PC-3 (cell line): Measurements from ENCODE around the gene SCAPER. TPM values are rescaled to one million over a fixed set of nuclear protein-coding genes. Genes with fewer than 3 reads are reported as not detected.

ENCODE experiments used
- ATAC-seq: fragments of 200-7000 bp; cut with Tn5 transposase; 2 replicates; pipeline ENCODE4 v1.9.1; 2020; ENCODE audit warnings: mild to moderate bottlenecking, moderate library complexity
- BruUV-seq: library from RNA; stranded (reverse); fragments of 400-500 nt; replicated peaks from 2 replicates; lab custom pipeline; 2021; lab: Mats Ljungman, UMichigan
- CTCF ChIA-PET: fragments of 300-600 bp; sonication (Branson Sonifier 250); formaldehyde crosslinking; loops from one replicate; lab custom pipeline; 2022; ENCODE audit warnings: antibody characterized with exemption; lab: Charles Lee
- POLR2A ChIA-PET: fragments of 300-600 bp; sonication (Branson Sonifier 250); formaldehyde crosslinking; loops from one replicate; lab custom pipeline; 2022; ENCODE audit warnings: antibody characterized with exemption; ENCODE audit not compliant: unreplicated experiment; lab: Charles Lee
- DNase-seq: peaks from one replicate; pipeline ENCODE4 v3.0.0-alpha.2; 2015
- H2AFZ ChIP-seq: fragments of 300-600 bp; sonication (generic); 2 replicates; pipeline ENCODE4 v1.6.0; 2016; ENCODE audit warnings: antibody characterized with exemption, low read length
- H3F3A ChIP-seq: fragments of 300-600 bp; sonication (generic); one replicate; pipeline ENCODE4 v1.6.0; 2017; ENCODE audit warnings: antibody characterized with exemption, low read length, control low read depth, mild to moderate bottlenecking; ENCODE audit not compliant: unreplicated experiment
- H3K27ac ChIP-seq: fragments of 300-600 bp; sonication (generic); 2 replicates; pipeline ENCODE4 v1.5.1; 2016; ENCODE audit warnings: mild to moderate bottlenecking, low read length
- H3K27me3 ChIP-seq: fragments of 300-600 bp; sonication (generic); 2 replicates; pipeline ENCODE4 v1.6.1; 2016; ENCODE audit warnings: low read length, mixed read lengths
- H3K36me3 ChIP-seq: fragments of 300-600 bp; sonication (generic); 2 replicates; pipeline ENCODE4 v1.6.1; 2016; ENCODE audit warnings: low read depth, mixed run types, low read length, mixed read lengths
- H3K4me1 ChIP-seq: fragments of 300-600 bp; sonication (generic); 2 replicates; pipeline ENCODE4 v1.5.1; 2016; ENCODE audit warnings: low read length; ENCODE audit not compliant: insufficient read depth
- H3K4me2 ChIP-seq: fragments of 300-600 bp; sonication (generic); 2 replicates; pipeline ENCODE4 v1.6.0; 2016; ENCODE audit warnings: low read length
- H3K4me3 ChIP-seq: fragments of 300-600 bp; sonication (generic); 2 replicates; pipeline ENCODE4 v1.5.1; 2016; ENCODE audit warnings: mild to moderate bottlenecking, low read length, mixed read lengths
- H3K79me2 ChIP-seq: fragments of 300-600 bp; sonication (generic); 2 replicates; pipeline ENCODE4 v1.6.1; 2017; ENCODE audit warnings: low read length, mixed read lengths
- H3K9ac ChIP-seq: fragments of 300-600 bp; sonication (generic); 2 replicates; pipeline ENCODE4 v1.6.0; 2016; ENCODE audit warnings: mild to moderate bottlenecking, low read length
- H3K9me2 ChIP-seq: fragments of 300-600 bp; sonication (generic); replicated peaks from 2 replicates; pipeline ENCODE4 v1.6.1; 2016; ENCODE audit warnings: mixed run types, low read length, mixed read lengths
- H3K9me3 ChIP-seq: fragments of 300-600 bp; sonication (generic); 2 replicates; pipeline ENCODE4 v1.6.1; 2016; ENCODE audit warnings: low read length, mixed read lengths
- H4K20me1 ChIP-seq: fragments of 300-600 bp; sonication (generic); 2 replicates; pipeline ENCODE4 v1.6.1; 2016; ENCODE audit warnings: low read length, mixed read lengths
- EZH2 ChIP-seq: fragments of 300-600 bp; sonication (generic); IDR thresholded peaks from one replicate; pipeline ENCODE4 v1.6.1; 2017; ENCODE audit warnings: antibody characterized with exemption, mild to moderate bottlenecking, low read length; ENCODE audit not compliant: unreplicated experiment
- EZH2phosphoT487 ChIP-seq: fragments of 300-600 bp; sonication (generic); IDR thresholded peaks from 2 replicates; pipeline ENCODE4 v1.6.1; 2018; ENCODE audit warnings: mild to moderate bottlenecking, antibody characterized with exemption, low read length, borderline replicate concordance
- intact Hi-C: fragments of 100-400 bp; cut with micrococcal nuclease; formaldehyde crosslinking; loops from 2 replicates; pipeline ENCODE4 v1.9.0; 2023
- total RNA-seq: library from RNA; depleted of rRNA; stranded (reverse); fragments of >200 nt; gene quantifications from 2 replicates; pipeline ENCODE4 v1.2.3, GENCODE V29; 2014
- TF ChIP-seq, protein P1 (sequence below): fragments of 300-600 bp; sonication (generic); conservative IDR thresholded peaks from 2 replicates; pipeline ENCODE4 v1.5.1; 2017; ENCODE audit warnings: antibody characterized with exemption, low read depth, mild to moderate bottlenecking, low read length

The SCAPER gene
- total RNA-seq, 1 experiment from 2014 or later = 6.0 TPM

GRCh38 chr15:76913737-76914136 is 8.6 kb upstream of the SCAPER start:
- ChIA-PET CTCF (no interaction called here), POLR2A (no interaction called here)
- intact Hi-C loops = no loop called here

DNA sequence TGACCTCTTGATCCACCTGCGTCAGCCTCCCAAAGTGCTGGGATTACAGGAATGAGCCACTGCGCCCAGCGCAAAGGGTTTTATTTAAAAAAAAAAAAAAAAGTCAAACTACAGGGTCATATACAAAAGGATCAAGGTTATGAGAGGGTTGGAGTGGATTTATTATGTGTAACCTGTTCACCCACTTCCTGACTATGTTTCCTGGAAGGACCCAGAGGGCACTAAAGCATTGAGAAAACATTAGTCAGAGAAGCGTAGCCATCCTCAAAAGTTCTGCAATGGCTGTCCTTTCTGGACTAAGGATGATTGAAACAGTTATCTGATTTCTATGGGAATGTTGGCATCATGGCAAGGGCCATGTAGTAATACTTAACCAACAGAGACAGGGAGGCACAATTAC is 7.3 kb upstream of the SCAPER start:
- no TSS peak for BruUV-seq
- H3K9me3 ChIP-seq = no peaks in the 10 kb centered on the region

More at GRCh38 chr15:76913737-76914136, 8.6 kb upstream of the SCAPER start:
- Histone ChIP-seq H3K4me2 (no peak overlapping the region), H3K36me3 (no peaks in the 10 kb centered on the region), H3K9me3 (no peaks in the 10 kb centered on the region), H4K20me1 (no peaks in the 10 kb centered on the region), H3K9me2 (no peaks in the 10 kb centered on the region), H2AFZ (no peak overlapping the region), H3K4me3 (no peak overlapping the region), H3K4me1 (no peaks in the 10 kb centered on the region), H3K27ac (no peak overlapping the region), H3K9ac (no peak overlapping the region), H3K27me3 (peaks cover 7% of the 10 kb centered on the region; the same call in 1 of the 2 replicates), H3F3A (no peaks in the 10 kb centered on the region), H3K79me2 (no peaks in the 10 kb centered on the region)
- ATAC-seq (no peak), DNase-seq (no peak)
- TF ChIP-seq, protein P1, sequence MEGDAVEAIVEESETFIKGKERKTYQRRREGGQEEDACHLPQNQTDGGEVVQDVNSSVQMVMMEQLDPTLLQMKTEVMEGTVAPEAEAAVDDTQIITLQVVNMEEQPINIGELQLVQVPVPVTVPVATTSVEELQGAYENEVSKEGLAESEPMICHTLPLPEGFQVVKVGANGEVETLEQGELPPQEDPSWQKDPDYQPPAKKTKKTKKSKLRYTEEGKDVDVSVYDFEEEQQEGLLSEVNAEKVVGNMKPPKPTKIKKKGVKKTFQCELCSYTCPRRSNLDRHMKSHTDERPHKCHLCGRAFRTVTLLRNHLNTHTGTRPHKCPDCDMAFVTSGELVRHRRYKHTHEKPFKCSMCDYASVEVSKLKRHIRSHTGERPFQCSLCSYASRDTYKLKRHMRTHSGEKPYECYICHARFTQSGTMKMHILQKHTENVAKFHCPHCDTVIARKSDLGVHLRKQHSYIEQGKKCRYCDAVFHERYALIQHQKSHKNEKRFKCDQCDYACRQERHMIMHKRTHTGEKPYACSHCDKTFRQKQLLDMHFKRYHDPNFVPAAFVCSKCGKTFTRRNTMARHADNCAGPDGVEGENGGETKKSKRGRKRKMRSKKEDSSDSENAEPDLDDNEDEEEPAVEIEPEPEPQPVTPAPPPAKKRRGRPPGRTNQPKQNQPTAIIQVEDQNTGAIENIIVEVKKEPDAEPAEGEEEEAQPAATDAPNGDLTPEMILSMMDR = no peak
- no peak for TF ChIP-seq EZH2phosphoT487
- TF ChIP-seq EZH2 = no peak
- BruUV-seq = no TSS peak

GRCh38 chr15:76905855-76906254 is 715 bp upstream of the SCAPER start:
- H2AFZ ChIP-seq = peak overlapping the region; percentile 98
- H3K9me2 ChIP-seq = no peaks in the 10 kb centered on the region
- no TSS peak for BruUV-seq
- H4K20me1 ChIP-seq = no peaks in the 10 kb centered on the region
- peak overlapping the region; percentile 93 for H3K4me3 ChIP-seq
- ATAC-seq (no peak), DNase-seq (no peak)
- peak overlapping the region; percentile 97 for H3K4me2 ChIP-seq
- H3F3A ChIP-seq = no peaks in the 10 kb centered on the region
- peaks cover 19% of the 10 kb centered on the region; the same call in 1 of the 2 replicates for H3K79me2 ChIP-seq
- intact Hi-C loops = loop anchor here (2.0 kb wide), 1 partner anchor 25 kb away; the partner anchor contains the start of gene RCN2
- H3K4me1 ChIP-seq = peaks cover 12% of the 10 kb centered on the region; the same call in 1 of the 2 replicates
- CTCF ChIA-PET = no interaction called here
- POLR2A ChIA-PET = no interaction called here
- no peaks in the 10 kb centered on the region for H3K9me3 ChIP-seq
- TF ChIP-seq, protein P1 = no peak
- TF ChIP-seq EZH2phosphoT487 (no peak), EZH2 (no peak)
- no peaks in the 10 kb centered on the region for H3K36me3 ChIP-seq
- no peak overlapping the region for H3K27ac ChIP-seq
- no peaks in the 10 kb centered on the region for H3K27me3 ChIP-seq
- H3K9ac ChIP-seq = peak overlapping the region; percentile 81; the same call in 1 of the 2 replicates

More for the DNA sequence above, 7.3 kb upstream of the SCAPER start:
- H3K9ac ChIP-seq = no peak overlapping the region
- ChIA-PET POLR2A (no interaction called here), CTCF (no interaction called here)
- H4K20me1 ChIP-seq = no peaks in the 10 kb centered on the region
- no peaks in the 10 kb centered on the region for H3K36me3 ChIP-seq
- no peaks in the 10 kb centered on the region for H3K9me2 ChIP-seq
- no peak overlapping the region for H3K4me2 ChIP-seq
- ATAC-seq (peak; percentile 46; the same call in 1 of the 2 replicates), DNase-seq (peak; percentile 46)
- H3K27me3 ChIP-seq = peaks cover 7% of the 10 kb centered on the region; the same call in 1 of the 2 replicates
- TF ChIP-seq EZH2phosphoT487 (no peak), EZH2 (no peak)
- TF ChIP-seq, protein P1 = no peak
- no peak overlapping the region for H3K27ac ChIP-seq
- H3K4me1 ChIP-seq = no peaks in the 10 kb centered on the region
- intact Hi-C loops = no loop called here
- no peak overlapping the region for H3K4me3 ChIP-seq
- H2AFZ ChIP-seq = no peak overlapping the region
- no peaks in the 10 kb centered on the region for H3F3A ChIP-seq
- H3K79me2 ChIP-seq = no peaks in the 10 kb centered on the region
